HepG2 (cell line): ENCODE data around the gene HOXA5. TPM values are rescaled to one million over a fixed set of nuclear protein-coding genes. Genes with fewer than 3 reads are reported as not detected.

Source experiments
- ATAC-seq: fragments of 200-7000 bp; cut with Tn5 transposase; 3 replicates; pipeline ENCODE4 v1.9.1; 2020; ENCODE audit warnings: mild to moderate bottlenecking, moderate library complexity
- BruUV-seq: library from RNA; stranded (reverse); fragments of 400-500 nt; replicated peaks from 2 replicates; lab custom pipeline; 2021; lab: Mats Ljungman, UMichigan
- CTCF ChIA-PET: fragments of 300-600 bp; formaldehyde crosslinking; extraction: SDS; loops from one replicate; lab custom pipeline; 2021; ENCODE audit warnings: low total read pairs, inconsistent platforms, low intra/inter-chr PET ratio; lab: Yijun Ruan, JAX
- POLR2A ChIA-PET: fragments of 350-600 bp; sonication (Branson Sonifier 250); formaldehyde crosslinking; loops from one replicate; lab custom pipeline; 2020; ENCODE audit warnings: antibody characterized with exemption, inconsistent platforms; lab: Yijun Ruan, JAX
- DNase-seq: peaks from one replicate; pipeline ENCODE4 v3.0.0-alpha.2; 2015; ENCODE audit warnings: low spot score
- FAIRE-seq: peaks from 3 replicates; lab custom pipeline; 2011; peaks lifted over from hg19 to GRCh38; lab: Jason Lieb, UNC
- H2AFZ ChIP-seq: one replicate; pipeline ENCODE4 v1.6.1; 2011; ENCODE audit warnings: low read length, inconsistent platforms
- H3K27ac ChIP-seq: fragments of 300-600 bp; 3 replicates; pipeline ENCODE4 v1.8.0; 2011; ENCODE audit warnings: mixed run types, mild to moderate bottlenecking, mixed read lengths, low read length, inconsistent platforms; ENCODE audit not compliant: insufficient read depth; ENCODE audit errors: extremely low read length
- H3K27me3 ChIP-seq, 2 experiments: fragments of 200-600 bp in 1 of 2; 2 replicates in 1 of 2; 3 replicates in 1 of 2; pipeline versions ENCODE4 v1.6.0 to v1.8.0; 2011; ENCODE audit warnings: low read length in 2 of 2, mild to moderate bottlenecking in 2 of 2, moderate library complexity in 2 of 2, inconsistent platforms in 1 of 2; ENCODE audit not compliant: insufficient read depth in 2 of 2, control insufficient read depth in 1 of 2
- H3K36me3 ChIP-seq, 2 experiments: fragments of 200-600 bp in 1 of 2; replicated peaks in 1 of 2; 2 replicates in 1 of 2; 3 replicates in 1 of 2; pipeline versions ENCODE4 v1.5.1 to v1.8.0; 2011; ENCODE audit warnings: low read length in 2 of 2, inconsistent platforms in 1 of 2; ENCODE audit not compliant: insufficient read depth in 2 of 2, control insufficient read depth in 1 of 2
- H3K4me1 ChIP-seq: 2 replicates; pipeline ENCODE4 v1.5.1; 2012; ENCODE audit warnings: low read length, inconsistent platforms; ENCODE audit not compliant: insufficient read depth
- H3K4me2 ChIP-seq: 2 replicates; pipeline ENCODE4 v1.6.0; 2011; ENCODE audit warnings: low read depth, low read length, inconsistent platforms
- H3K4me3 ChIP-seq, 3 experiments: fragments of 200-600 bp in 1 of 3; sonication (generic), shearing (Covaris generic) in 1 of 3; replicated peaks in 1 of 3; 2 replicates each; pipeline ENCODE4 v1.5.1; 2011 to 2016; ENCODE audit warnings: low read length in 3 of 3, inconsistent platforms in 2 of 3, low read depth in 2 of 3, mild to moderate bottlenecking in 2 of 3, control low read depth in 1 of 3, mixed read lengths in 1 of 3; ENCODE audit not compliant: insufficient read depth in 1 of 3
- H3K79me2 ChIP-seq: one replicate; pipeline ENCODE4 v1.6.1; 2011; ENCODE audit warnings: low read length, inconsistent platforms; ENCODE audit not compliant: insufficient read depth
- H3K9ac ChIP-seq: 2 replicates; pipeline ENCODE4 v1.6.0; 2011; ENCODE audit warnings: mild to moderate bottlenecking, low read depth, low read length, inconsistent platforms; ENCODE audit not compliant: insufficient read depth
- H3K9me3 ChIP-seq: 2 replicates; pipeline ENCODE4 v1.5.1; 2012; ENCODE audit warnings: mild to moderate bottlenecking, low read length
- H4K20me1 ChIP-seq: 2 replicates; pipeline ENCODE4 v1.6.0; 2011; ENCODE audit warnings: inconsistent platforms, mild to moderate bottlenecking, low read length, moderate library complexity; ENCODE audit not compliant: insufficient read depth
- FOXO4 ChIP-seq: sonication (generic); formaldehyde crosslinking; conservative IDR thresholded peaks from 2 replicates; pipeline ENCODE4 v1.8.1; 2023; ENCODE audit warnings: missing genetic modification reagents
- HBP1 ChIP-seq: IDR thresholded peaks from 2 replicates; pipeline ENCODE4 v1.6.1; 2016; ENCODE audit warnings: low read depth, control low read depth
- ZHX1 ChIP-seq: sonication (generic); formaldehyde crosslinking; IDR thresholded peaks from 2 replicates; pipeline ENCODE4 v1.8.1; 2022; ENCODE audit warnings: low read depth, mild to moderate bottlenecking, missing genetic modification reagents
- ZNF34 ChIP-seq: sonication (generic); formaldehyde crosslinking; IDR thresholded peaks from 2 replicates; pipeline ENCODE4 v1.4.0; 2020; ENCODE audit warnings: mild to moderate bottlenecking, missing genetic modification reagents, borderline replicate concordance
- ZNF510 ChIP-seq: sonication (generic); formaldehyde crosslinking; IDR thresholded peaks from 2 replicates; pipeline ENCODE4 v1.4.0; 2020; ENCODE audit warnings: low read depth, mild to moderate bottlenecking, missing genetic modification reagents
- WGBS: methylation state at CpG from one replicate; pipeline ENCODE4 v1.1.6; 2017; ENCODE audit warnings: low lambda C conversion rate; 5-methylcytosine and 5-hydroxymethylcytosine counted together
- in situ Hi-C: cut with HindIII; loops from 2 replicates; pipeline ENCODE4 v1.10.0; 2017; ENCODE audit warnings: low pct_unique_long_range_greater_than_20kb; ENCODE audit not compliant: extremely low pct_ligation_motif_present
- intact Hi-C: fragments of 100-400 bp; cut with micrococcal nuclease; formaldehyde crosslinking; loops from one replicate; pipeline ENCODE4 v1.10.0; 2022; ENCODE audit not compliant: unreplicated experiment
- polyA plus RNA-seq, 8 experiments: library from polyadenylated mRNA; depleted of rRNA in 3 of 8; stranded (reverse) in 7 of 8; unstranded in 1 of 8; fragments of >200 nt; fragmentation: Illumina TruSeq in 4 of 8; extraction: Trizol in 4 of 8; gene quantifications; 2 replicates each; pipeline versions ENCODE4 v1.2.1 to v1.2.3, GENCODE V29; 2011 to 2016; ENCODE audit warnings: low read depth in 4 of 8, missing spikeins in 1 of 8, mixed read lengths in 1 of 8; ENCODE audit not compliant: insufficient read depth in 1 of 8
- total RNA-seq, 5 experiments: library from RNA; depleted of rRNA; stranded (reverse); fragments of >200 nt; fragmentation: Illumina TruSeq; extraction: Trizol; gene quantifications; 2 replicates each; pipeline ENCODE4 v1.2.3, GENCODE V29; 2016; ENCODE audit warnings: low read depth in 1 of 5

Gene HOXA5
- total and polyA plus RNA-seq, 2 of the 13 experiments (the other 11 are each of a cell fraction or from before 2014, with no cell fraction given), result 3.2 to 3.6 TPM

GRCh38 chr7:27154369-27154768 is 10.9 kb upstream of the HOXA5 start:
- Histone ChIP-seq H4K20me1 (no peaks in the 10 kb centered on the region), H3K36me3 (no peaks in the 10 kb centered on the region), H3K4me3 (no peak overlapping the region)
- intact Hi-C loops (no loop called here), in situ Hi-C loops (loop anchor here (25.0 kb wide), 1 partner anchor 1067 kb away; no protein-coding TSS in a partner anchor)
- no peak for TF ChIP-seq ZHX1 (CRISPR knock-in tag)
- TF ChIP-seq FOXO4 (CRISPR knock-in tag), result no peak
- TF ChIP-seq, all 625 proteins: peak for 0
- BruUV-seq, result no TSS peak
- H3K27me3 ChIP-seq, result peaks cover 6 to 61% of the 10 kb centered on the region in 2 experiments
- CTCF ChIA-PET, result no interaction called here
- ATAC-seq (no peak), FAIRE-seq (no peak), DNase-seq (no peak)
- H3K79me2 ChIP-seq, result peaks cover 1% of the 10 kb centered on the region
- POLR2A ChIA-PET, result no interaction called here
- no peak overlapping the region for H3K4me2 ChIP-seq
- H3K27ac ChIP-seq, result no peak overlapping the region
- peaks cover 37% of the 10 kb centered on the region for H3K4me1 ChIP-seq
- H2AFZ ChIP-seq, result no peak overlapping the region
- WGBS, result 67% methylated on average over 9 of the region's 10 CpGs
- no peak overlapping the region for H3K9ac ChIP-seq
- H3K9me3 ChIP-seq, result no peaks in the 10 kb centered on the region

GRCh38 chr7:27153526-27153925 is 10.0 kb upstream of the HOXA5 start:
- TF ChIP-seq ZNF510 (CRISPR knock-in tag) (no peak), ZNF34 (no peak), HBP1 (CRISPR knock-in tag) (no peak)
- Histone ChIP-seq H3K9ac (no peak overlapping the region), H3K79me2 (peaks cover 5% of the 10 kb centered on the region), H4K20me1 (no peaks in the 10 kb centered on the region), H3K36me3 (no peaks in the 10 kb centered on the region), H3K4me2 (no peak overlapping the region), H2AFZ (no peak overlapping the region), H3K27ac (no peak overlapping the region), H3K27me3 (peaks cover 6 to 61% of the 10 kb centered on the region in 2 experiments), H3K4me3 (no peak overlapping the region), H3K4me1 (peaks cover 46% of the 10 kb centered on the region), H3K9me3 (no peaks in the 10 kb centered on the region)
- ATAC-seq (no peak), FAIRE-seq (no peak), DNase-seq (no peak)
- ChIA-PET CTCF (no interaction called here), POLR2A (no interaction called here)
- 82% methylated on average over 3 of the region's 3 CpGs for WGBS
- intact Hi-C loops, result no loop called here
- in situ Hi-C loops, result loop anchor here (25.0 kb wide), 1 partner anchor 1066 kb away; no protein-coding TSS in a partner anchor
- BruUV-seq, result no TSS peak
